ENCODE measurements around the gene SSH3.

The SSH3 gene

DNA sequence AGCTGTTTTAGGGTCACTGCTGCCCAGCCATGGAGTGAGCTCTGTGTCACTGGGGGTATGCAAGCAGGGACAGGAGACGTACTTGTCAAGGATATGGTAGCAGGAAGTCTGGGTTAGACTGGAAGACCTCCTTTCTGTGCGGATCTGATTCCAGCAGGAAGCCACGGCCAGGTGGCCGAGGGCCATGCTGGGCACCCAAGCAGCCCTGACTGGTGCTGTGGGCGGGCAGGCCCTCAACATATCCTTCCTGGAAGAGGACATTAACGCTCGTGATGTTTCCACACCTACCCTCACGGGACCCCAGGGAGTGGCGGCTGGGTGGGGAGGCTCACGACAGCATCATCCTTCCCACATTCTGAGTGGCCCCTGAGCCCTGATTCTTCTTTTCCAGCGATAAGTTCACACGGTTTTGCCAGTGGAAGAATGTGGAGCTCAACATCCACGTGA, 23.0 kb upstream of the SSH3 start:
- no peak for DNase-seq (ENCODE audit: low spot score)

- DNase-seq (ENCODE audit: low spot score), result no peak
Observed at GRCh38 chr11:67280788-67281551, 22.4 kb upstream of the SSH3 start.

GRCh38 chr11:67281552-67282150, 21.7 kb upstream of the SSH3 start:
- no peak for DNase-seq (ENCODE audit: low spot score)

GRCh38 chr11:67282155-67282875, 21.0 kb upstream of the SSH3 start:
- no peak for DNase-seq (ENCODE audit: low spot score)

- no peak for DNase-seq (ENCODE audit: low spot score)
Observed at GRCh38 chr11:67282876-67283371, 20.4 kb upstream of the SSH3 start.

GRCh38 chr11:67283481-67283963, 19.8 kb upstream of the SSH3 start:
- no peak for DNase-seq (ENCODE audit: low spot score)

GRCh38 chr11:67284811-67285540, 18.4 kb upstream of the SSH3 start:
- no peak for DNase-seq (ENCODE audit: low spot score)

GRCh38 chr11:67285541-67286498, 17.5 kb upstream of the SSH3 start:
- no peak for DNase-seq (ENCODE audit: low spot score)

DNA sequence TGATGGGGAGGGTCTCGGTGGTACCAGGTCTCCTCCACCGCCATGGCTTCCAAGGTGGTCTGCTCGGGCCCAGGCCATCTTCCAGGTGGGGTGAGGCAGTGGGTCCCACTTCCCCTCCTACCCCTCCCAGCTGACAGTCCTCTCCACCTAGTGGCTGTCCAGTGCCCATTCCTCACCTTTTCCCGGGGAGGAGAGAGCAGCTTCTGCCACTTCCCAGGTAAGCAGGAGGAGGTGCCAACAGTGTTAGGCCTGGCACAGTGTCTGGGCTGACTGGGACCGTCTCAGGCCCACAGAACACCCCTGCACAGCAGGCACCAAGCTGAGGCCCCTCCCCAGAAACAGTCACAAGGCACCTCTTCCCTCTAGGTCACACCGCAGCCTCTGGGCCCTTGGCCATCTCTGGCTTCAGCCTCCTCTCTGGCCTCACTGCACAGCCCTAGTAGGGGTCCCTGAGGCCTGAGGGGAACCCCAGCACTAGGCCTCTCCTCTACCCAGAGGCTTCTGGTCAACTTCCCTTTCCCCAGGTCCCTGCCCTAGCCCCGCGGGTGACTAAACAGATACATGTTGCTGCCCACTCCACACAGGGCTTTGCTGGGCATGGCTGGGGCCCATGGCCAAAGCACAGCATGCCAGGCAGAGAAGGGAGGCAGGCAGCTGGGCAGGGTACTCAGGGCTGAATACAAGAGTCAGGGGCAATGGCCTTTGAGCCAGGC, 16.6 kb upstream of the SSH3 start:
- no peak for DNase-seq (ENCODE audit: low spot score)

DNA sequence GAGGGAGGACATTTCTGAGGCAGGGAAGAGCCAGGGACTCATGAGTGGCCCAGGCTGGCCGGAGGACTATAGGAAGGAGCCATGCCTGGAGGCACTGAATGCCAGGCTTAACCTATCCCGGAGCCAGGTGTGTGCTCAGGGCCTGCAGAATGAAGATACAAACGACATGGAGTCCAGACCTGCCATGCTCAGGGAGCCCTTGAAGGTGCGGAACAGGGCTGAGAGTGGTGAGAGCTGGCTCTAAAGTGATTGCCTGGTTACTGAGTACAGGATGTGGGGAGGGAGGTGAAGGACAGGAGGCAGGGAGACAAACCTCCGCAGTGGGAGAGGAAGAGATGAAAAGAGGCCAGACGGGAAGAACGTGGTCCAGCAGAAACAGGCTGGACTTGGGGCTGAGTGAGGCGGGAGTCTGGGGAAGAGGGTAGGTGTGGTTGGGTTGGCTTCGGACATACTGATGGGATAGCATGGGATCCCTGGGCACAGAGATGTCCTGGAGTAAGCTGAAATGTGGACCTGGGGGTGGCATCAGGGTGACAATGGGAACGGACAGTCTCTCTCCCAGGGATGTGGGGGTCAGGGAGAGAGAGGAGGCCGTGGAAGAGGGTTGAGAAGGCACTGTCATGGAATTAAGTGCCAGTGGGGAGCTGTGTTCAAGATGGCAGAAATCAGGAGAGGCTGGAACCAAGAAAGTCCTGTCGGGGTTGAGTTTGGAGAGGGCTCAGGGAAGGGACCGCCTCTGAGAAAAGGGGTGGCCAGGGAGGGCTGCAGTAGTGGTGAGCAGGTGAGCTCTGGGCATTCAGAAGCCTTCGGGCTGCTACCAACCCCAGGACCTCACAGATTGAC, 15.8 kb upstream of the SSH3 start:
- no peak for DNase-seq (ENCODE audit: low spot score)

GRCh38 chr11:67288198-67288451, 15.2 kb upstream of the SSH3 start:
- DNase-seq (ENCODE audit: low spot score), result no peak

DNA sequence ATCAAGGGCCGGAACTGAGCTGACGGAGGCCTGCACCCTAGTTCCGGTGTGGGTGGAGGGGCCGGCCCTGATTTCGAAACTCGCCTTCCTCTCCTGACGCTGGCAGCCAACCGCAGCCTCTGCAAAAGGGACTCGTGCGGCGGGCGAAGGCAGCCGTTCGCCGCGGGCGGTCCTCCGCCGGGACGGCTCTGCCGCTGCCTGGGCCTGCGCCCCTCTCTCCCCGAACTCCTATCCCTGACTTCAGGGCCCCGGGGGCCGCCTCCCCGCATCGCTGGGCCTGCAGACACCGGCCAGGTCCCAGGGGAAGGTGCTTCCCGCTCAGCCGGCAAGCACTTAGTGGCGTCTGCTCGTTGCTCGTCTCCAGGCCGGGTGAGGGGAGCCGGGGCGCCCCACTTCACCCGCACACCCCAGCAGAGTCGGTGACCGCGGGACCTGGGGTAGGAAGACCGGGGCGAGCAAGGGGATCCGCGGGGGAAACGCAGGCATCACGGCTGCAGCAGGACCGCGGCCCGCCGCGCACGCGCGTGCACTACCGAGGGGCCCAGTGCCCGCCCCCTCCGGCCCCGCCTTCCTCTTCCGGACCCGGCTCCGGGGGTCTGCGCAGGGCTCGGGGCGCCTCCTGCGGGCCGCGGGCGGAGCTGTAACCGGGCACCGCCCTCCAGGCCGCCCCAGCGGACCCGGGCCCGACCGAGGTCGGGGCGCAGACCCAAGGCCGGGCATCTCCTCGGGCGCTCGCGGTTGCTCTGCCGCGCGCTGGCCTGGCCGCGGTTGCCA, 14.7 kb upstream of the SSH3 start:
- DNase-seq (ENCODE audit: low spot score), result peak; percentile 91

- peak; percentile 94 for DNase-seq (ENCODE audit: low spot score)
Observed at GRCh38 chr11:67289226-67289650, 14.1 kb upstream of the SSH3 start, which contains the start of gene ANKRD13D. Gene ANKRD13D (plus strand): TSS chr11:67289303. CDS start chr11:67289461, 158 bp downstream.

DNA sequence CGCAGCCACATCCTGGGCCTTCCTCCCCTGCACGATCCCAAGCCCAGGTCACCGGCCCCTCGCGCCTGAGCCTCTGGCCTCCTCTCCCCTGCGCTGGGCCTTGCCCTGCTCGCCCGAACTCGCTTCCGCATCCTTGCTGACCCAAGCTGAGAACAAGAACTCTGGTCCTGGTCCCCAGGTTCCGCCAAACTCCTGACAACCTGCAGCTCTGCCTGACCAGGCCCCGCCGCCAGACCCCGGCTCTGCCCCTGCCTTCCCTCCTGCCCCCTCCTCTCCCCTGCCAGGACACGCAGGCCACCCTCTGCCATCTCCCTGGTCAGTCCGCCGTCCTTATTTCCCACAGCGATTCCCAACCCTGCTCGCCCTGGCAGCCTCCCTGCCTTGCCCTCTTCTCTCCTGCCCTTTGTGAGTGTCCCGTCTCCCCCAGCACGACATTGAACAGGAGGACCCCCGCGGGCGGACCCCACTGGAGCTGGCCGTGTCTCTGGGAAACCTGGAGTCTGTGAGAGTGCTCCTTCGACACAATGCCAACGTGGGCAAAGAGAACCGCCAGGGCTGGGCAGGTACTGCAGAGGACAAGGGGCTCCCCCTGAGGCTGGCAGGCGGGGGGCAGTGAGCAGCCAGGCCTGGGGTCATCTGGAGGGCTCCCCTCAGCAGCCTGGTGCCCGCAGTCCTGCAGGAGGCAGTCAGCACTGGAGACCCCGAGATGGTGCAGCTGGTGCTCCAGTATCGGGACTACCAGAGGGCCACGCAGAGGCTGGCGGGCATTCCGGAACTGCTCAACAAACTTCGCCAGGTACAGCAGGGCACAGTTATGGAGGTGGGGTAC, 13.5 kb upstream of the SSH3 start:
- DNase-seq (ENCODE audit: low spot score), result no peak

- DNase-seq (ENCODE audit: low spot score), result no peak
Observed at GRCh38 chr11:67290801-67291200, 12.5 kb upstream of the SSH3 start.

- no peak for DNase-seq (ENCODE audit: low spot score)
Observed at GRCh38 chr11:67291481-67292381, 11.6 kb upstream of the SSH3 start.

- DNase-seq (ENCODE audit: low spot score), result no peak
Observed at GRCh38 chr11:67292671-67293070, 10.7 kb upstream of the SSH3 start.

All from AG08396 (cell line).